MV-4-11 (cell line): ENCODE measurements around the gene PHAF1.
A peak's percentile ranks its signal among the peaks of the same experiment; 100 is the strongest.

ENCODE experiments used
- DNase-seq: peaks from one replicate; lab custom pipeline; 2025; lab: John Stamatoyannopoulos, UW

Gene PHAF1

DNA sequence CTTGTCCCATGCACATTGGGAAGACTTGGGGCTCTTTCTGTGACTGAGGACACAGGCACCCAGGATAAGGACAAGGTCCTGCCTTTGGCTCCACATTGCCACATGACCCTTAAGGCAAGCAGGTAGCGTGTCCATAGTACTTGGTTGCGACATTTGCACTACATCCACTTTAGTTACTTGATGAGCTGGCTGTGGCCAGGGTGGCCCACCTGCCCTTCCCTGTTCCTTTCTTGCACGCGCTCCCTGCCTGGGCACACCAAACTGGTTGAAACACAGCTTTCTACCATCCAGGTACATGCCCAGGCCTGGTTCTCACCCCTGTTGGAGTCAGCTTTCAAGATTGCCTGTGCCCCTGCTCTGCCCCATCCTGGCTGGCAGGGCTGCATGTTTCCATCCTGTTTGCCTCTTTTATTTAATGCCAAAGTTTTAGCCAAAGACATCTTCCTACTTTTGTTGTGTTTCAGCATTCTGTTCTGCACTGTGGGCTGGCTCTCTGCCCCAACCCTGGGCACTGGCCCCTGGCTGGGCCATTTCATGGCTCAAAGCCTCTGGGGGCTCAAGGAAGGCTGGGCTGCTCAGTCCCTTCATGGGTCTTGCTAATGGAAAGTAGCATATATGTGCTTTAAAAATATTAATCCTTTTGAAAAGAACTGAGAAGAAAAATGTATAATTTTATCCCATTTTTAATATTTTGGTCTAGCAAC lies 37.8 kb downstream of the PHAF1 start:
- no peak for DNase-seq

DNA sequence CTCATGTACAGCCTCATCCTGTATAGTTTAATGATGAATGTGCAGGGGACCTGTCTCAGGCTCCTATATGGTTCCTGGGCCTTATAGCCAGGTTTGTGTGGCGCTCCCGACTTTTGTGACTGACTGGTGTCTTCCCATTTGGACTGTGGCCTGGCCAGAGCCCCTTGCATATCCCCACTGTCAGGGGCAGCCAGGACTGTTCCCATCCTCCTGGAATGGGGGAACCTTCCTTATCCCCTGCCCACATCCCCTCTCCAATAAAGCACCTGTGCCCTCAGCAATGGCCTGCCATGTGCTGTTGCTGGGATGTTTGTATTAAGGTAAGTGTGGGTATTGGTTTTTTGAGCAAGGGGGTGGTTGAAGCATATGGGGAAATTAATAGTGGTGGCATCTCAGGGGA lies 38.5 kb downstream of the PHAF1 start:
- DNase-seq: no peak

DNA sequence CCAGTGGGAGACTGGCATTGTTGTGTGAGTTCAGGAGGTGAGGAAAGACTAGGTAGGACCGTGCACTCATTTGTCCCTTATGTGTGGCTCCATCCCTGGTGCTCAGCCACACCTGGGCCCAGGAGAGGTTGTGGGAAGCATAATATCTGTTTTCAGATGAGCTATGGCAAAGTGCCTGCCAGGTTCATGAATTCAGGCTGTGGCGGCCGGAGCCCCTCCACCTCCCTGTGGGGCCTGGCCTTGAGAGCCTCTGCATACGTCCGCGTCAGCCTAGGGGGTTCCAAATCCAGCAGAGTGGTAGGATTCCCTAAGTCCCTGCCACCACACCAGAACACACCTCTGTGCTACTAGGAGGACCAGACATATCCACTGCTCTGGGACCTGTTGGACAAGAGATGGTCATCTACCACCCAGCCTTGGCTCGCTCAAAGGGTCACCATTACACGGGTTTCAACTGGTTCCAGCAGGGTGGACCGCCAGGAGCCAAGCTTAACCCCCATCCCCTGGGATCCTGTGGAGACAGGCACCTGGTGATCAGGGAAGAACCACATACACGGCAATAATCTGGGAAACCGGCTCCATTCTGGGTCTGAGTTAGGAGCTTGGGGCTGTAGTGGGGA lies 39.0 kb downstream of the PHAF1 start:
- no peak for DNase-seq

DNA sequence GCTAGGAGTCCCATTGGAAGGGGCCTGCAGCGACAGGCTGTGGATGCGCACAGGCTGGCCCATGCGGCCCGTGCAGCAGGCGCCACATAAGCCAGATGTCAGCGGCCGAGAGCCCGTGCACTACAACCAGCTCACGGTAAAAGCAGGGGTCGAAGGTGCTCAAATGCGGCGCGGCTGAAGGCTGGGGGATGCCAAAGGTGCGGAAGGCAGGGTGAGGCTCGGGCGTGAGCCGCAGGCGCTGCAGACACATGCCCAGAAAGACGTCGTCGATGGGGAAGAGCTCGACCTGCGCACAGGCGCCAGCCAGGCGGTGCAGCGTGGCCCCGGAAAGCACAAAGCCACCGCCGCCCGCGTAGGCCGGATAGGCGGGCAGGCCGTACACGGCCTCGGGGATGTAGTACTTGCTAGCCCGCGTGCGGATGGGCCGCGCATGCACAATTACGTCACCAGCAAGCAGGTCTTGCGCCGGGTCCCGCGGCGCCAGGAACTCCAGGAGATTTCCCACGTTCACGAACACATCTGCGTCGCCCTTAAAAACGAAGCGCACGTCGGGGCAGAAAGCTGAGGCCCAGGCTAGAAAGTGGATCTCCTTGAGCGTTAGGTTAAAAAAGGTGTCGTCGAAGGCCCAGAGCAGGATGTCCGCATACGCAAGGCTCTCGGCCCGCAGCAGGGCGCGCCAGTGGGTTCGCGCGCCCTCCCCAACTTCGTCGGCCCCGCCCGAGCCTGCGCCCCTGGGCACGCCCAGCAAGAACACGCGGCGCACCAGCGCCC lies 39.7 kb downstream of the PHAF1 start:
- DNase-seq: no peak

GRCh38 chr16:67150047-67150832 lies 40.5 kb downstream of the PHAF1 start:
- no peak for DNase-seq

DNA sequence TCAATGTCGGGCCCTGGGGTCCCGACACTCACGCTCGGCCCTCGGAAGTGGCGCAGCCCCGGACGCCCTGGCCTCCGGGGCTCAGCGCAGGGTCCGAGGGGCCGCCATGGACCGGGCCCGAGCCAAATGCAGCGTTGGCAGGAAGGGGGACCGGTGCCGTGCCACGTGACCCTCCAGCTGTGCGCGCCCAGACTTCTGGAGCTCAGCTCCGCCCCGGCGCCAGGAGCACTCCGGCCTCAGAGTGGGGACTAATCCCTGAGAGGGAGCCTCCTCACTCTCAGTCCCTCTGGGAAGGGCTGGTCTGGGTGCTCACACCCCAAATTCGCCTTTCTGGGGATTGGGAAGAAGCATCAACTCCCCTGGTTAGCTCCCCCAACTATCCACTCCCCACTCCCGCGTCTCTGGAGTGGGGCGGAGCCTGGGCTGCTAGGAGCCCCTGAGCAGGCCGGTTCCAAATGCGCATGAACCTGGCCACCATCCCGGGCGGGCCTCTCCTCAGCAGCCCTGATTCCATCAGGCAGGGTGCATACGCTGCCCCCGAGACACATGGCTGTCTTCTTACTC lies 41.2 kb downstream of the PHAF1 start, which contains the start of gene B3GNT9:
TSS of gene B3GNT9 (minus strand) at position 166 of the 564 bp plus-strand sequence. CDS start 513 bp downstream, outside the sequence.
- DNase-seq: peak; percentile 7

DNA sequence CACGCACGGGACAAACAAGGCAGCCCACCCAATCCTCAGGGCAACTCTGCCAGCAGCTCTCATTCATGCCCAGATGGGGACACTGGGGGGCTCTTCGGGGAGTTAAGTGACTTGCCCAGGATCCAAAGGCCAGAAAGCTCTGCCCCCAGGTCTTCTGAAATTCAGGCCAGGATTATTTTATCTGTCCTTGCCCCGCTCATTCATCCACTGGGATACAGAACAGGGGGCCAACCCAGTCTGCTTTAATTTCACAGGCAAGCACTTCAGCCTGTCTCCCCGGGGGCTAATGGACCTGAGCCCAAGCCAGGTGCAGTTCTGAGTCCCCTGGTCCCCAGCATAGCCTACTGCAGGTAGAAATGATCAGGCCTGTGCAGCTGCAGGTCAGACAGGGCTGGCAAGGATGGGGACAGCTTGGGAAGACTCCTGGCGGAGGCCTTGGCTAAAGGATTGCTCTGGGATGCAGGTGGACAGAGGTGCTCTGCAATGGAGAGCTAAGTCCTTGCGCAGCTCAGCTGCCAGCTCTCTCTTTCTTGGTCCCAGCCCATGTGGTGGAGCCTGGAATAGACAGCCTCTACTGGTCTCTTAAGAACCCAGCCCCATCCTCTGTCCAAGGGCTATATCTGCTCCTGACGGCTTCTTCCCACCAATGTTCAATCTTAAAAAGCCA lies 41.8 kb downstream of the PHAF1 start:
- no peak for DNase-seq

- DNase-seq: no peak
Observed at GRCh38 chr16:67154578-67155294, 45.0 kb downstream of the PHAF1 start.

- DNase-seq: peak; percentile 45
Observed at GRCh38 chr16:67155295-67156142, 45.8 kb downstream of the PHAF1 start.

DNA sequence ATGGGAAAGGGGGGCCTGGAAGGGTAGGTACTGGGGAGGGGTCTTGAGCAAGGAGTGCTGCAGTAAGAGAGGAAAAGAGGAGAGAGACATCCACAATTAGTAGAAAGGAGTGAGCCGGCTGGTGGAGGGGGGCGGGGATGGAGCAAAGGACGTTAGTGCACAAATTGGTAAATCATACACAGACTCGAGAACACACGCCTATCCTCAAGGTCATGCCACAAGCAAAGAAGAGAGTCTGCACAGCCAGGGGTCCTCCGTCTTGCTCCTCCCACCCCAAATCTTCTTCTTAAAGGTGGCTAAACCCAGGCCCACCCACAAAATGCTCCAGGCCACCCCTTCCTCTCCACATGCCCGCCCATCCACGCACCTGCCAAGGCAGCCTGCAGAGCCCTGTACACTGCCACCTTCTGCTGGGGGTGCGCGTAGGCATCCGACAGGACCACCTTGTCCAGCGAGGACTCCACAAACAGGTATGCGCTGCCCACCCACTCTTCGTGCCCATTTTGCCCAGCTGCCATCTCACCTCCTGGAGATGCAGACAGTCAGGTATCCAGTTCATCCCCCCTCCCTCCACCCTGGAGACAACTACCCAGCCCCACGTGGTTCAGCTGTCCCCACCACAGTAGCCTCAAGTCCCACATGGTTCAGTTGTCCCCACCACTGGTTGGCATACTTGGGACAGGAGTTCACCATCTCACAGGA lies 46.6 kb downstream of the PHAF1 start:
- no peak for DNase-seq

DNA sequence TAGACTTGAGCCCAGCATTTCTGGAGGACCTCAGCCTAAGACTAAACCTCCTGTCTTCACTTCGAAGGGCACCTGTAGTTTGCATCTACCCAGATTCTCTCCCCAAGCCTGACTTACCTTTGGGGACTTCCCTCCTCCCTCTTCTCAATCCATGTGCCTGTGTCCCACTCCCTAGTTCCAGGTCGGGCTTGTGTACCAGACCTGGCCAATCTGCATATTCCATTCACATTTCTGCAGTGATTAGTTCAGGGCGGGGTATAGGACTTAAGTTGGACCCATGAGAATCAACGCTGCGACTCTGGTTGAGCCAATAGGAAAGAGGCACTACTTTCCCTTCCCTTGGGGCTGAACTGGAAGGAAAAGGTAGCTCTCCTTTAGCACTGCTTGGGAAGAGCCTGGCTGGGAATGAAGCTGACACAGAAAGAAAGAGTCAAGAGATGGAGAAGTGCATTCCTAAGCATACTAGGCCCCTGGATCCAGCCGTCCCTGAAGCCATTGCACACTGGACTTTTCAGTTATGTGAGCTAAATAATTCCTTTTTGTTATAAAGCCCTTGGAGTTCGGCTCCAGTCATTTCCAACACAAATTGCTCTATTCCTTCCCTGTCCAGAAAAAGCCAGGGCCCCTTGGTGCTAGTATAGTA lies 47.5 kb downstream of the PHAF1 start:
- no peak for DNase-seq

- no peak for DNase-seq
Observed at GRCh38 chr16:67157892-67158635, 48.3 kb downstream of the PHAF1 start.

- peak; percentile 55 for DNase-seq
Observed at GRCh38 chr16:67158637-67159600, 49.2 kb downstream of the PHAF1 start.

DNA sequence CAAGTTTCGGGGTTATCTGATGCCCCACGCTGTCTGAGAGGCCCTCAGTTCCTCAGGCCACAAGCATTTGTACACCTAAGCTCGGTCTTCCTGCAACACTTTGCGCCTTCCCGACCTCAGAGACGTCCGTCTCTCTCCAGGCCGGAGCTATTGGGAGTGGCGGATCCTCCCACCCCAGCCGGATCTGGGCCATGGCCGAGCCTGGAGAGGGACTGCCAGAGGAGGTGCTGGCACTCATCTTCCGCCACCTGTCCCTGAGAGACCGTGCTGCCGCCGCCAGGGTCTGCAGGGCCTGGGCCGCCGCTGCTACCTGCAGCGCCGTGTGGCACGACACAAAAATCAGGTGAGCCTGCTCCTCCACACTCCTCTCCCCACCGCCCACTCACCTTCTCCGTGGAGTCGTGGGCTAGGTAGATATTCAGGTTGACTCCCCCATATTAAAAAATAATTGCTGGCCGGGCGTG lies 51.9 kb downstream of the PHAF1 start:
- DNase-seq: no peak

DNA sequence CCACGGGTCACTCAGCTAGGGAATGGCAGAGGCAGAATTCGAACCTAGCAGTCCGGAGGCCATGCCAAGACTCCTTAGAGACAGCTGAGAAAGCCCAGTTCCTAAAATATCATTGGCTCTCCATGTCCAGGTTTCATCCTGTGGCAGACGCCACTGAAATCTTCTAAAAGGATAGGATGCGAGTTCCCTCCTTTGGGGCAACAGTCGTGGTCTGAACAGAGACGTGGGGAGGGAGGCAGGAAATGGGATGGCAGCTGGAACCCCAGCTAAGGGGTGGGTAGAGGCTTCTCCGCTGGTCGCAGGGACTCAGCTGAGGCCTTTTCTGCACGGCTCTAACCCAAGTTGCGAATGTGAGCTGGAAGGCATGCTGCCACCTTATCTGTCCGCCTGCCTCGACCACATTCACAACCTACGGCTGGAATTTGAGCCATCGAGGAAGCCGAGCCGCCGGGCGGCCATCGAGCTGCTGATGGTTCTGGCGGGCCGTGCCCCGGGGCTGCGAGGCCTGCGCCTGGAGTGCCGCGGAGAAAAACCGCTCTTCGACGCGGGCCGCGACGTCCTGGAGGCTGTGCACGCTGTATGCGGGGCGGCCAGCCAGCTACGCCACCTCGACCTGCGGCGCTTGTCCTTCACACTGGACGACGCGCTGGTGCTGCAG lies 52.9 kb downstream of the PHAF1 start:
- DNase-seq: no peak
